ENCODE measurements around the gene ADGRV1. TPM values are rescaled to one million over a fixed set of nuclear protein-coding genes. Genes with fewer than 3 reads are reported as not detected.

ADGRV1 gene
- total RNA-seq, 1 donor: 0.18 TPM

- no peak for DNase-seq (ENCODE audit: low read depth)
Measured at GRCh38 chr5:90985341-90985740, 426.7 kb downstream of the ADGRV1 start.

GRCh38 chr5:90987726-90988125, 429.1 kb downstream of the ADGRV1 start:
- H3K4me3 ChIP-seq (ENCODE audit: low read depth, low read length): no peak overlapping the region
- DNase-seq (ENCODE audit: low read depth): no peak
- TF ChIP-seq CTCF (IDR thresholded peaks at IDR 0.05; ENCODE audit: insufficient read depth, low read length): no peak

More at GRCh38 chr5:90985341-90985740, 426.7 kb downstream of the ADGRV1 start:
- TF ChIP-seq CTCF (IDR thresholded peaks at IDR 0.05; ENCODE audit: insufficient read depth, low read length): no peak
- H3K4me3 ChIP-seq (ENCODE audit: low read depth, low read length): no peak overlapping the region

GRCh38 chr5:90991201-90991600, 432.6 kb downstream of the ADGRV1 start:
- no peak for DNase-seq (ENCODE audit: low read depth)
- H3K4me3 ChIP-seq (ENCODE audit: low read depth, low read length): no peak overlapping the region
- TF ChIP-seq CTCF (IDR thresholded peaks at IDR 0.05; ENCODE audit: insufficient read depth, low read length): no peak

GRCh38 chr5:90994796-90995195, 436.2 kb downstream of the ADGRV1 start:
- TF ChIP-seq CTCF (IDR thresholded peaks at IDR 0.05; ENCODE audit: insufficient read depth, low read length): no peak
- DNase-seq (ENCODE audit: low read depth): no peak
- H3K4me3 ChIP-seq (ENCODE audit: low read depth, low read length): no peak overlapping the region

- no peak overlapping the region for H3K4me3 ChIP-seq (ENCODE audit: low read depth, low read length)
- no peak for TF ChIP-seq CTCF (IDR thresholded peaks at IDR 0.05; ENCODE audit: insufficient read depth, low read length)
- no peak for DNase-seq (ENCODE audit: low read depth)
Measured at GRCh38 chr5:90996089-90996488, 437.5 kb downstream of the ADGRV1 start.

- no peak for TF ChIP-seq CTCF (IDR thresholded peaks at IDR 0.05; ENCODE audit: insufficient read depth, low read length)
- no peak for DNase-seq (ENCODE audit: low read depth)
- H3K4me3 ChIP-seq (ENCODE audit: low read depth, low read length): no peak overlapping the region
Measured at GRCh38 chr5:90997082-90997481, 438.5 kb downstream of the ADGRV1 start.

- no peak for DNase-seq (ENCODE audit: low read depth)
- TF ChIP-seq CTCF (IDR thresholded peaks at IDR 0.05; ENCODE audit: insufficient read depth, low read length): no peak
- no peak overlapping the region for H3K4me3 ChIP-seq (ENCODE audit: low read depth, low read length)
Measured at GRCh38 chr5:91000743-91001142, 442.1 kb downstream of the ADGRV1 start.
